Activated B cell treated with CpG ODN at 0.5 μM for 24 hours (primary cell): ENCODE results near the gene CDCA3. TPM values are rescaled to one million over a fixed set of nuclear protein-coding genes. Genes with fewer than 3 reads are reported as not detected.
"Not testable (repeated sequence)": the region's sequence is repeated elsewhere in the genome, so short reads cannot be mapped to it uniquely, and the experiment has no call there.

Experiments
- ATAC-seq: fragments of 200-7000 bp; cut with Tn5 transposase; one replicate; pipeline ENCODE4 v1.10.0; 2021; ENCODE audit warnings: low read depth, mild to moderate bottlenecking, moderate library complexity
- CTCF ChIA-PET: fragments of 350-600 bp; sonication (Branson Sonifier 250); formaldehyde crosslinking; loops from one replicate; lab custom pipeline; 2021; ENCODE audit warnings: antibody characterized with exemption; lab: Charles Lee
- POLR2A ChIA-PET: fragments of 350-600 bp; sonication (Branson Sonifier 250); formaldehyde crosslinking; loops from one replicate; lab custom pipeline; 2021; ENCODE audit warnings: antibody characterized with exemption; lab: Charles Lee
- DNase-seq: peaks from one replicate; pipeline ENCODE4 v3.0.0; 2022
- H3K27ac Mint-ChIP-seq: one replicate; pipeline ENCODE4 v1.8.0; 2020; ENCODE audit warnings: mixed read lengths
- H3K27me3 Mint-ChIP-seq: one replicate; pipeline ENCODE4 v1.8.0; 2021; ENCODE audit warnings: mixed read lengths
- H3K36me3 Mint-ChIP-seq: one replicate; pipeline ENCODE4 v1.8.0; 2021; ENCODE audit warnings: low read depth, mixed read lengths
- H3K4me1 Mint-ChIP-seq: one replicate; pipeline ENCODE4 v1.8.0; 2021; ENCODE audit warnings: mixed read lengths
- H3K4me3 Mint-ChIP-seq: one replicate; pipeline ENCODE4 v1.8.0; 2020; ENCODE audit warnings: mild to moderate bottlenecking, mixed read lengths
- H3K9me3 Mint-ChIP-seq: one replicate; pipeline ENCODE4 v1.8.0; 2020; ENCODE audit warnings: mixed read lengths
- CTCF ChIP-seq: fragments of 200-600 bp; IDR thresholded peaks from one replicate; pipeline ENCODE4 v1.8.0; 2022; ENCODE audit warnings: antibody characterized with exemption, mild to moderate bottlenecking
- intact Hi-C: fragments of 100-400 bp; cut with micrococcal nuclease; formaldehyde crosslinking; loops from one replicate; pipeline ENCODE4 v1.15.1; 2024
- total RNA-seq: library from RNA; stranded (reverse); gene quantifications from 2 replicates; pipeline ENCODE4 v1.2.3, GENCODE V29; 2022

The CDCA3 gene
- total RNA-seq, 1 donor from 2014 or later = 1.6 TPM

- CTCF ChIA-PET = interaction anchor here (2.0 kb wide), 1 partner anchor 11 kb away, joined by 7 read pairs; the partner anchor contains the start of gene SPSB2
- POLR2A ChIA-PET = interaction anchor here (0.6 to 1.9 kb wide), 2 partner anchors 8 kb away, joined by 4 to 8 read pairs; no protein-coding TSS in a partner anchor
Observed at GRCh38 chr12:6883252-6883651, 32.2 kb upstream of the CDCA3 start.

GRCh38 chr12:6879824-6880223 is 28.7 kb upstream of the CDCA3 start:
- intact Hi-C loops, H3K4me3 Mint-ChIP-seq, CTCF ChIA-PET: not testable (repeated sequence)

More at GRCh38 chr12:6883252-6883651, 32.2 kb upstream of the CDCA3 start:
- no peaks in the 10 kb centered on the region for H3K4me1 Mint-ChIP-seq
- H3K9me3 Mint-ChIP-seq = no peaks in the 10 kb centered on the region
- peaks cover 7% of the 10 kb centered on the region for H3K36me3 Mint-ChIP-seq
- intact Hi-C loops = no loop called here
- H3K27ac Mint-ChIP-seq = no peak overlapping the region
- no peak for TF ChIP-seq CTCF
- DNase-seq = no peak
- H3K27me3 Mint-ChIP-seq = no peaks in the 10 kb centered on the region
- no peak for ATAC-seq
- no peak overlapping the region for H3K4me3 Mint-ChIP-seq

GRCh38 chr12:6874015-6874368 is 22.9 kb upstream of the CDCA3 start:
- H3K9me3 Mint-ChIP-seq, DNase-seq, H3K27me3 Mint-ChIP-seq, intact Hi-C loops, ATAC-seq: not testable (repeated sequence)
- H3K4me3 Mint-ChIP-seq = peak overlapping the region; percentile 88
- peaks cover 37% of the 10 kb centered on the region for H3K36me3 Mint-ChIP-seq
- ChIA-PET POLR2A (interaction anchor here (0.7 to 11.1 kb wide), 9 partner anchors 18 to 238 kb away, joined by 3 to 190 read pairs (median 23); partner anchors contain the start of genes C12orf57, CDCA3, COPS7A and LPAR5), CTCF (interaction anchor here (1.1 to 3.3 kb wide), 4 partner anchors 22 to 120 kb away, joined by 3 to 22 read pairs (median 7); partner anchors contain the start of genes CDCA3 and USP5)
- peaks cover 30% of the 10 kb centered on the region for H3K4me1 Mint-ChIP-seq
- H3K27ac Mint-ChIP-seq = peak overlapping the region; percentile 80

More at GRCh38 chr12:6879824-6880223, 28.7 kb upstream of the CDCA3 start:
- not testable (repeated sequence) for H3K27me3 Mint-ChIP-seq, H3K4me1 Mint-ChIP-seq, H3K36me3 Mint-ChIP-seq, H3K9me3 Mint-ChIP-seq, H3K27ac Mint-ChIP-seq, ATAC-seq, DNase-seq
- POLR2A ChIA-PET = interaction anchor here (0.6 to 0.8 kb wide), 2 partner anchors 82 to 252 kb away, joined by 3 to 5 read pairs; no protein-coding TSS in a partner anchor

- CTCF ChIA-PET = interaction anchor here (0.6 to 3.3 kb wide), 25 partner anchors 9 to 315 kb away, joined by 3 to 52 read pairs (median 5); partner anchors contain the start of genes C12orf57, C1RL, CDCA3 and LRRC23
- Mint-ChIP-seq H3K9me3 (no peaks in the 10 kb centered on the region), H3K27ac (peak within 1 kb of the TSS; percentile 85), H3K36me3 (peaks cover 37% of the 10 kb centered on the region), H3K4me1 (peaks cover 37% of the 10 kb centered on the region), H3K4me3 (peak within 1 kb of the TSS; percentile 88), H3K27me3 (no peaks in the 10 kb centered on the region)
- TF ChIP-seq CTCF = no peak
- POLR2A ChIA-PET = interaction anchor here (0.5 to 11.1 kb wide), 37 partner anchors 8 to 381 kb away, joined by 3 to 190 read pairs (median 5); partner anchors contain the start of genes C12orf57, C1RL, CDCA3 and COPS7A
- peak; percentile 100 for DNase-seq
- ATAC-seq = peak; percentile 88
- intact Hi-C loops = loop anchor here (1.0 kb wide), 13 partner anchors 18 to 316 kb away; partner anchors contain the start of genes C1RL, CHD4, EMG1 and ENO2
Observed at GRCh38 chr12:6873094-6874014, 22.3 kb upstream of the CDCA3 start, which contains the start of gene SPSB2. SPSB2 (minus strand) TSS chr12:6873303; CDS start chr12:6872901, 402 bp downstream.

- Mint-ChIP-seq H3K4me3 (peak overlapping the region; percentile 88), H3K4me1 (peaks cover 42% of the 10 kb centered on the region)
Observed at GRCh38 chr12:6872073-6873048, 21.3 kb upstream of the CDCA3 start.

More at GRCh38 chr12:6872073-6873048, 21.3 kb upstream of the CDCA3 start:
- Mint-ChIP-seq H3K36me3 (peaks cover 37% of the 10 kb centered on the region), H3K9me3 (no peaks in the 10 kb centered on the region), H3K27ac (peak overlapping the region; percentile 85), H3K27me3 (no peaks in the 10 kb centered on the region)
- intact Hi-C loops = loop anchor here (1.0 kb wide), 13 partner anchors 19 to 317 kb away; partner anchors contain the start of genes C1RL, CHD4, EMG1 and ENO2
- peak; percentile 33 for ATAC-seq
- no peak for TF ChIP-seq CTCF
- CTCF ChIA-PET = interaction anchor here (0.6 to 3.3 kb wide), 27 partner anchors 10 to 316 kb away, joined by 3 to 52 read pairs (median 5); partner anchors contain the start of genes C12orf57, C1RL, CDCA3 and LRRC23
- POLR2A ChIA-PET = interaction anchor here (0.5 to 11.1 kb wide), 40 partner anchors 9 to 380 kb away, joined by 3 to 190 read pairs (median 5); partner anchors contain the start of genes C12orf57, C1RL, CDCA3 and COPS7A
- DNase-seq = peak; percentile 89
